Cerebellar cortex (tissue), 1 donor: ENCODE measurements around the gene HERC2.
"Not testable (repeated sequence)": the region's sequence is repeated elsewhere in the genome, so short reads cannot be mapped to it uniquely, and the experiment has no call there.

Source experiments
- DNase-seq: peaks from one replicate; pipeline ENCODE4 v3.0.0-alpha.2; 2015; ENCODE audit warnings: low spot score

HERC2 gene

DNA sequence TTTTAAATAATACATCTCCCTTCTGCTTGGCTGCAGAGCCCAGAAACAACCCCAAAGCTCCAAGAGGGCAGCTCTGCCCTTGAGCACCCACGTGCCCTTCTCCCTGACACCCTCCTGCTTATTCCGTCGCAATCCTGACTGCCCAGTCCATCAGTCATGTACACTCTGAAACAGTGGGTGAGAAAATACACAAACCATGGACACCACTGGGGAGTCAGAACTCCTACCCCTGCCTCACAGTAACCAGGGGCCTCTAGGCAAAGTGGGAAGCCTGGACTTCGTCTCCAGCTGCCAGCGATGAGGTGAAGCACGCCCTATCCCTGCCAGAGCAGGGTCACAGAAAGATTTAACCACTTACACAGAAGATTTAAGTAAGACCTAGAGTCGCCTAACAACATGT lies 40.1 kb downstream of the HERC2 start:
- DNase-seq = no peak

DNA sequence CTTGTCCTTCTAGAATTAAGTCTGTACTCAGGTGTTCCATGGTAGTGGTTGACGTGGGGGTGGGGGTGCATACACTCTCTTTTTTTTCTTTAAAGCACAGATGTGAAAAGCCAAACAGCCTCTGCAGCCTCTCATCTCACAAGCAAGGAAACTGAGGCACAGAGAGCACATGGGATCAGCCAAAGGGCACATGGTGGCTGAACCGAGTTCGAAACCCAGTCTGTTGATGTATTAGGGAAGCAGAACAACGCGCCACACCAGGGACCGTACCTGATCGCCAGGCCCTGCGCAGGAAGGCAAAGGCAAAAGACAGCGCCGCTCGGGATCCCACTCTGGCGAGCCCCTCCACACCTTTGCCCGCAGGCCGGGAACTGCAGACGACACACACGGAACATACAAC lies 47.3 kb downstream of the HERC2 start:
- DNase-seq = no peak

DNA sequence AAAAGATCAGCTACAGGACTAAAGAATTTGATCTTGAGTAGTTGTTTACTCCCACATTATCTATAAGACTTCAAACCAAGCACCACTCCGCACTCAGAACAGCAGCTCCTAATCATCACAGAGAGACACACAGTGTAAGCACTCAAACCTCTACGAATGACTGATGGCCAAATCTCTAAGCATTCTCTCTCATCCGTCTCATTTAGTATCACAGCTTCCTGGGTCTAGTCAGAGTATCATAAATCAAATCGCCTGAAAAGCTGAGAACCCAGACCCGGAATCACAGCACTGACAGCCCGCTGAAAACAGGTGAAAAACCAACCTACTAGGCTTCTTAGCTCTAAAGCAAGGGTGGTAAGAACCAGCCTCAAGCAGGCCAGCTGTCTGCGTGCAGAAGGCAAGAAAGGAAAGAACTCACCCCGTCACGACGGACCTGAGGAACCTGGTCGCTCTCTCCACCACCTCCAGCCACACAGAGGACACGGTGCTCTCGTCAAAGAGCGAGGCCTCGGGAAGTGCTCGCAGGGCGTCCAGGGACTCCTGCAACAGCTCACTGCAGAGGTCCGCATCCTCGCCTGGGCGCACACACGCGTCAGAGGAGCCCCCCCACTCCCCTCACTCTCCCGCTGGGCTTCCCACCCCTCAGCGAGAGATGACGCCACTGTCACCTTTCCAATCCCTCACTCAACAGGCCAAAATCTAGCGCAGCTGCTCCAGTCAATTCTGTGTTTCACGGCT lies 47.9 kb downstream of the HERC2 start:
- DNase-seq = no peak

DNA sequence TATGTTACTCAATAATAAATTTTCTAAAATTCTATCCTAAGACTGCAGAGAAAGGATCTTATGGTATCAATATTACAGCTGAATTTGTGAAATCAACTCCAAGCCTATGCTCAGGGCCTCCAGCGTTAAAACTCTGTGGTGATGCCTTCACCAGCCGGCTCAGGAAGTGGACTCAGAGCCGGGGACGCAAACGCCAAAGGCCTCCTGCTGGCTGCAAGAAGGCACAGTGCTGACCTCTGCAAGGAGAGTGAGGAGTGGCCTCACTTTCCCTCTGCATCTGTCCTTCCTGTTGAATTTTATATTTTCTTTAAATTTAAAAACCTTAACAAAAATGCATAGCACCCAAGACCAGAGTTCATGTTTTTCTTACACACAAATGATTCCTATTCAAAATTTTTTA lies 48.5 kb downstream of the HERC2 start:
- peak; percentile 25 for DNase-seq

DNA sequence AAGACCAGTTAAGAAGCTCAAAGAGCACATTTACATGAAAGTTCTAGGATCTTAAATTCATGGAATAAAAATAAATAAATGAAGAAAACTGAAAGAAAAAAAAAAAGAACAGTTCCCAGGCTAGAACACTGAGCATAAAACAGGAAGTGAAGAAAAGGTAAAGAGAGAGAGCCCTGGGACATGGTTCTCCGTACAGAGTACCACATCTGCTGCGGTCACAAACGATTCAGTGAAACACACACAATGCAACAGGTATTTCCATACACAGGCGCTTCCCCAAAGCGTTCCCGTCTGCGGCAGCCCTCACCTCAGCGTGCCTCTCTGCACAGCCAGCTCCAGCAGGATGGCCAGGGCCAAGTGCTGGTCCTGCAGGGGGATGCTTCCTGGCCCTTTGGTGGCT lies 49.4 kb downstream of the HERC2 start:
- DNase-seq = no peak

DNA sequence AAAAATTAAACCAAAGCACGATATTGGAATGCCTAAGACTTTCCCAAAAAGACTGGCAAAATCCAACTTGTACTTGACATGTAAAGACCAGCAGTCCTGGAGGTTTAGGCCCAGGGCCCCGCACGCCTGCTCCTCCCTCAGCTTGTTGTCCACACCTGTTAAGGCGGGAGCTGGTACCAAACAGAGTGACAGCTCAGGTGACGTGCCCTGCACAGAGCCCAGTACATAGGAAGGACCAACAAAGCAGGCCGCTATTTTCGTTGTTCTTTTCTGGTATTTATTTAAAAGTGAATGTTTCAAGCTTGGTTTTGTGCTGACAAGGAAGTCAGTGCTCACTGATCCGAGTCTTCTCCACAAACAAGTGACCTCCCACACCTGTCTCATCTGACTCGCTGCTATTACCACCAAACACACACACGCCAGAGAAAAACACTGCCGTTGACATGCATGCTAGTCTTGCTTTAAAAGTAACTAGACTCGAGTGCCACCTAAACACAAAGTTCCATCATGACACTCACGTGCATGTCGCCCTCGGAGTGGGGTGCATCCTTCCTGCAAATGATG lies 50.2 kb downstream of the HERC2 start:
- DNase-seq = no peak

DNA sequence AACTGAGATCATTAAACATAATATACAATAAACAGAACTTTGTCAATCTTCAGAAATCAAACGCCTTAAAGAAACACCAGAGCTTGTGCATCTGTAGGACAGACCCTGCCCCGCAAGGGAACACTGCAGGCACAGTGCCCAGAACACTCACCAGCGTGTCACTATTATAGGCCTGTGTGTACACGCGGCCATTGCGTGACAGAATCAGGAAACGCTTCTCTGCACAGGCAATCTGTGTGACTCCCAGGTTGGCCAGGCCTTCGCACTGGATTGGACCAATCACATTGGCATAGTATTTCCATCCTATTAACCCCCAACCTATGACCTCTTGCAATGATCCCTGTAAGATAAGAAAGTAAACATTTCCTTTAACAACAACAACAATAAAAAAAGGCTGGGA lies 52.9 kb downstream of the HERC2 start:
- no peak for DNase-seq

DNA sequence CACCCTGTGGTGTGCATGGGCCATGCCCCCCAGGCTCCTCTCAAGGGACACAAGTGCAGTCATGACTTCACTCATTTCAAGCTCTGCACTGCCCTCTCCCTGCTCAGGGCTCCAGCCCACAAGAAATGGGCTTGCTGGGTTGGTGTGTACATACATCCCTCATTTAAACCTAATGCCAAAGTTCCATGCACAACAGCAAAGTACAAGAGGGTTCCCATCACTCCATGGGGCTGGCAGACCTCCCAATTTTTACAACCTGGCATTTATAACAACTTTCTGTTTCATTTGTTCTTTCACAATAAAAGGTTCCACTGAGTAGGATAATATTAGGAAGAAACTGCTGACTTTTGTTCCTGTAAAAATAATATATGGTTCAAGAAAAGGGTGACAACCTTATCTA lies 54.3 kb downstream of the HERC2 start:
- no peak for DNase-seq

DNA sequence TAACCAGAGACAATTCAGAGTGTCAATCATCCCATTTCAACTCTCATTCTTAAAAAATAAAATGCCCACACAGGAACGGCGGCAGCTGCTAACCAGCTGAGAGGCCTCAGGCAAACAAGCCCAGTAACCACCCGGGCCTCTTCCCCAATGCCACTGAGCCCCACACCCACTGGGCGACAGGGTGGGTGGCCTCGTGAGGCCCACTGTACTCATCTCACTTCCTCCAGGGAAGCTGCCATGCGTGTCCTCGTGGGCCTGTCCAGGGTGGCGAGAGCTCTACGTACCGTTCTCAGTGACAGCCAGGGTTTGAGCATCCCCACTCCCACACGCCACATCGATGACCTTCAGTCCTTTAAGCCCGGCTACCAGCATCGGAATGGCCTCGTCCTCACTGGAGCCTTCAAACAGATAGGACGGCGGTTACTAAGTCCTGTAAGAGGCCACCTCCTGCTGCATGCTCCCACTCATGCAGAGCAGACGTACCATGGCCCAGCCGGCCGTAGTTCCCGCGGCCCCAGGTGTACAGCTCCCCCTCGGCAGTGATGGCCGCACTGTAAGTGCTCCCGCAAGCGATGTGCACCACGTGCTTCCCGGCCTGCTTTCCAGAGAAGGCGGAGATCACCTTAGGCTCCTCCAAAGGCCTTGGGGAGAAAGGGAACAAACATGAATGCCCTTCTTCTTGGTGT lies 56.5 kb downstream of the HERC2 start:
- DNase-seq = no peak

DNA sequence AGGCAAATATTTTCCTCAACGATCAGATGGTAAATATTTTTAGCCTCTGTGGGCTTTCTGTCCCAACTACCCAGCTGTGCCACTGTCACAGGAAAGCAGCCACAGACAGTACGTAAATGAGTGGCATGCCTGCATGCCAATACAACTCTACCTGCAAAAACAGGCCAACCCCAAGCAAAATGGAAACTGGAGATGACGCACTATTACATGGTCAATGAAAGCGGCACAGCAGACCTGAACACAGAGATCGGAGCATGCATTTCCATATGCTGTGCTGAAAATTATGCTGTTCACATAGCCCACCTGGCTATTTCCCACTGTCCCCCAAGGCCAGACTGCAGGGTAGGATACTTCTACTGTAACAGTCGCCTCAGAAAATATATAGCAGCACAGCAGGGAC lies 57.8 kb downstream of the HERC2 start:
- DNase-seq = no peak

DNA sequence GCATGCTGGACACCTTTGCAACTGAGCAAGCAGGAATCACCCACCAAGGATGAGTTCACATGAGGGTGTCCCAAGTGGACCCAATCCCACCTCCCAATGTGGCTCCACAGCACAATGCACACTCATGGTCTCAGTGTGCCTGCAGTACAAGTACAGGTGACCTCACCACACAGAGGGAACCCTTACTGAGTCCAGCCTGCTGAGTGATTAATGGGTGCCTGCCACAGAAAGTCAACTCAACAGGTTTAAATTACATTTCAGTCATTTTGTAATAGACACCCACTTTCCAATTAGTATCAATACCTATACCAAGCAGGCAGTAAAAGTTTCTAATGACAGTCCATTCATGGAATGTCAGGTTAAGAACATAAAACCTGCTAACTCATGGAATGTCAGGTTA lies 59.5 kb downstream of the HERC2 start:
- DNase-seq = no peak

DNA sequence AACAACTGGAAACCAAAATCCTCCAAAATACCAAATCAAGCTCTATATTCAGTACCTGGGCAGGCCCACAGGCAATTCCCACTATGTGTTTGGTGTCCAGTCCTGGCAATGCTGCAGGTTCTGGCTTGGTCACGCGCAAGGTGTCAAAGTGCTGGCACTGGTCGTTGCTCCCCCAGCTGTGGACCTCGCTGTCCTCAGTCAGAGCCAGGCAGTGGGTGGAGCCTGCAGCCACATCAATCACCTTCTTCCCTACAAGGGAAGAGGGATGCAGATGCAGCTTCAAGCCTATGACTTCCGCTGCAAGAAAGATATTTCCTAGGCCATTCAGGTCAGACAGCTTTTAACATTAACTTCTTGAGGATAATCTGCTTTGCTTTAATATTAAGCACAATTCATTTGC lies 61.3 kb downstream of the HERC2 start:
- no peak for DNase-seq

DNA sequence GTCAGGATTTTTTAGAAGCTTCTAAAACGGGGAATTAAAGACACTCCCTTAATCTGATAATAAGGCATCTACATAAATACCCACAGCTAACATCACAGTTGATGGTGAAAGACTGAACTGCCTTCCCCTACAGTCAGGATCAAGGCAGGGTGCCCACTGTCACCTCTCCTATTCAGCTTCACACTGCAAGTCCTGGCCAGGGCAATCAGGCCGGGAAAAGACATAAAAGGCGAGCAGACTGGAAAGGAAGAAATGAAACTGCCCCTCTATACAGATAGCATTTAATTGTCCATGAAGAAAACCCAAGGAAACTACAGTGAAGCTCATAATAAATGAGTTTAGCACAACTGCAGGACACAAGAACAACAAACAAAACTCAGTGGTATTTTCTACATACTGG lies 61.7 kb downstream of the HERC2 start:
- DNase-seq = no peak

DNA sequence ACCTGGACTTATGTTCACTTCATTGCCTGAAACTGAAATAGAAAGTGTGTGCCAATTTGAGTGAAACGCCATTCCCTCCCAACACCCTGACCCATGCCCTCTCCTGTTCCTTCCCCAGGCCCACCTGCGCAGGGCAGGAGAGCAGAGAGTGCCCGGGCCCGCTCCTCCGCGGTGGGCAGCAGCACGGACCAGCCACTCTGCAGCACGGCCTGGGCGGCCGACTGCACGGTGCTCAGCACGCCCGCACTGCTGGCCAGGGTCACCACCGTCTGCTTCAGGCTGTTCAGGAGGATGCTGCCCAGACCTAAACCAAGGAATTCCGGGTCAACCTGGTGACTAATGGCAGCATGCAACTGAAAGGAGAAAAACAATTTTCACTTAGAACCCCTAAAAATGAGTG lies 66.0 kb downstream of the HERC2 start:
- DNase-seq = no peak

DNA sequence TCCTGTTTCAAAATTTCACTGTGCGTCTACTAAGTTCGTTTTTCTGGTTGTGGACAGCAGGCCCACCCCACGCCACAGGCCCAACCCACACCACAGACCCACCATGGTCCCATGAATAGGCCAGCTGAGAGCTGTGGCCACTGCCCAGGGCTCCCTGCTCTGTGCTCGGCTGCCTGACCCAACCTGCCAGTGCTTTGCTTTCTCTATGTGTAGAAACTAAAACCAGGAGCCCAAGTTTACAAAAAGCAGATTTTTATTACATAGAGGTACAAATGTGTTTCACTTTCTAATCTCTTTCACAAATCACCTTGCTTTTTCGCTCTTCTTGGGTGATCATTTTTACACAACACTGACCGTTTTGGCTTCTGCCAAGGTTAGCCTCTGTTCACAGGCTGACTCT lies 69.1 kb downstream of the HERC2 start:
- no peak for DNase-seq

DNA sequence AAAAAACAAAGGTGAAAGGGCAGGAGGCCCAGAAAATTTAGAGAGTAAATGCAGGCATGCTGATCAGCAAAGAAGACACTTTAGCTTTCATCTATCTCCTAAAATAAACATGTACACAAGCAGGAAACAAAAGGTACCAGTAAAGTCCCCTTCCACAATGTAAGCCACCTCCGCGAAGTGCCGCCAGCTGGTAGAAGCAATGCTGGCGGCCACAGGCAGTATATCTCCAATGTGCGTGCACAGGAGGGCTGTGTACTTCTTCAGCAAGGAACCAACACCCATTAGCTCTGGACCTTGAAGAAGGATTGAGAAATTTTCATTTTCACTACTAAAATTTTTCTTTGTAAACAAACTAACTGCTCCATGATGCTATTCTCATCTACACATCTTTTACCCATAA lies 75.4 kb downstream of the HERC2 start:
- no peak for DNase-seq

DNA sequence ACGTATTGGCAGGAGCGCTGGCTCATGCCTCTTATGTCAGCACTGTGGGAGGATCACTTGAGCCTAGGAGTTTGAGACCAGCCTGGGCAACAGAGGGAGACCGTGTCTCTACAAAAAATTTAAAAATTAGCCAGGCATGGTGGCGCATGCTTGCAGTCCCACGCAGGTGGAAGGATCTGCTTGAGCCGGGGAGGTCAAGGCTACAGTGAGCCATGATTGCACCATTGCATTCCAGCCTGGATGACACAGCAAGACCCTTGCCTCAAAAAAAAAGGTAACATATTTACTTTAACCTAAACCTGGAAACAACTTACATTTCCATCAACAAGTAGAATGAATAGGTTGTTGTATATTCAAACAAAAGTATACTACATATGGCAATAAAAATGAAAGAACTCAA lies 78.1 kb downstream of the HERC2 start:
- no peak for DNase-seq

DNA sequence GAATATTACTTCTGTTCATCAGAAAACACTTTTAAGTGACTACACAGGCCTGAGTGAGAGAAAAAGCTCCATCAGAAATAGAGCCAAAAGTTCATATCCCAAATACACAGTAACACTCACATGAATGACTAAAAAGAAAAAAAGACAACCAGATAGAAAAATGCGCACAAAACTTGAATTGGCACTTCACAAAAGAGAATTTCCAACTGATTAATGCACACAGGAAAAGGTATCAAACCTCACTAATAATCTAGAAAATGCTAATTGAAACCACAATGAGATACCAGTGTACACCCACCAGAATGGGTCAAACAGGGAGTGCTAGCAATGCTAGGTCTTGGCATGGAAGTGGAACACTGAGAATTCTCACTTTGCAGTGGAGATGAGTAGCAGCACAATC lies 78.6 kb downstream of the HERC2 start:
- no peak for DNase-seq

DNA sequence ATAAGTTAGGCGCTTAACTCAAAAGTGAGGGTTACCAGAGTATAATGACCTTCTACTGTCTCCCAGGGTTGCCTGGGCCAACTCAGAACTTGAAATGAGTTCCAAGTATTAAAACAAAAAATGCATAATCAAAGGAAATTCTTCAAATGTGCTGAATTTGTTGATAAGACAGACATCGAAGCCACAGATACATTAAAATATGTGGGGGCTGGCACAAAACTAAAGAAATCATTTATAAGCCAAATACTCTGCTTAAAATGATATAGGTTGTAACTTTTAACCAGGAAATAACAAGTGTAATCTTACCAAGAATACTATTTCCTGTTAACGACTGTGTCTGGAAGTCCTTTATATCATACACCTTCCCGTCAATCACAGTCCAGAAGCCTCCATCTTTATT lies 83.7 kb downstream of the HERC2 start:
- DNase-seq = not testable (repeated sequence)

DNA sequence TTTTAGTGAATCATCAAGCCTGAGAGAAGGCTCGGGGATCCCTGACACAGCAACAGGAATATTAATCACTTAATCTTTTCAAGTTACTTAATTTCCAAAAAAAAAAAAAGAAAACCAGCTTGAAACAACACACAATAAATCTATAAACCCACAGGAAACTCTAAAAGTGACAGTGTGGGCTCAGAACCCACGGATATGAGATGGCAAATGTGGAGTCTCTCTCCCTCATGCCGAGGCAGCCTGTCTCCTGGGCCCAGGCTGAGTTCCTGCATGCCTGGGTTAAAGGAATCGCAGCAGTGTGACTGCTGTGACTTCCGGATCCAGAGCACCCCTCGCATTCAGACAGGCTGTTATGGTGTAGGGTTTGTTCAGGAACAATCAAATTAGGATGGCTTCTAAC lies 90.2 kb downstream of the HERC2 start:
- not testable (repeated sequence) for DNase-seq

DNA sequence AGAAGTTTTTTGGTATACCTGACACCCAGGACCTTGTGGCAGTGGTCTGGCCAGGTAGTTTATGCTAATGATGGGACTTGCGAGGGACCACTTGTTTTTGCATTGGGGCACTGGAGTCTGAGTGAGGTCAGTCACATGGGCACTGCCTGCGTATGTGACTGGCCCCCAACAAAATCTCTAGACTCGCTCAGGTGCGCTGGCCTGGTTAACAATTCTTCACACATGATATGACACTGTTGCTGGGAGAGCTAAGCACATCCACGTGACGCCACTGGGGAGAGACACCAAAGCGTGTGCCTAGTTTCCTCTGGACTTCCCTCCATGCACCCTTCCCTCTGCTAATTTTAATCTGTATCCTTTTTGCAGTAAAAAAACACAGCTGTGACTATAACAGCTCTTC lies 90.6 kb downstream of the HERC2 start:
- not testable (repeated sequence) for DNase-seq

DNA sequence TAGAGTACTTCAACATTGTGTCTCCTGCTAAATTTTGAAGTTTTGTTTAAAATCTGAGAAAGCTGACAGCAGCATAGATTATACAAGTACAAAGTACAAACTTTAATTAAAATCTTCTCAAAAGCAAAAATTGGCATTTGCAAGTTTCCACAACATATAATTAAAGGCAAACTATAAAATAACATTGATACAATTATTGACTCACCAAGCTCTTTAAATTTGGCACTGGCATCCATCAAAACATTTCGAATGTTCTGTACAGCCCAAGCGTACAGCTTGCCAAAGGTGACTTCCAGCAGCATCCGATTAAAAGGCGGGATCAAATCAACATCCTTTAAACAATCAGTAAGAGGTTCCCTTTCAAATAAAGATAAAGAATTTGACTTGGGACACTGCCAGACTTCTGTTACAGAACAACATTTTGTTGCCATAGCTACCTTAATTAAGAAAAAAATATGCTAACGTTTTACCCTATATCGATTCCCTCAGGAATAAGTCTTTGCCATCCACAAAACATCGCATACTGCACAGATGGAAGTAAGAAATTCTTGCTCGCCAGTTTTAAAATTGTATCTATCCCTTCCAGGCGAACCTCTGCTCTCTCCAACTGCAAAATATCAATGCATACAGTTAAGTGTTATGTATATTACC lies 92.9 kb downstream of the HERC2 start:
- DNase-seq = not testable (repeated sequence)

DNA sequence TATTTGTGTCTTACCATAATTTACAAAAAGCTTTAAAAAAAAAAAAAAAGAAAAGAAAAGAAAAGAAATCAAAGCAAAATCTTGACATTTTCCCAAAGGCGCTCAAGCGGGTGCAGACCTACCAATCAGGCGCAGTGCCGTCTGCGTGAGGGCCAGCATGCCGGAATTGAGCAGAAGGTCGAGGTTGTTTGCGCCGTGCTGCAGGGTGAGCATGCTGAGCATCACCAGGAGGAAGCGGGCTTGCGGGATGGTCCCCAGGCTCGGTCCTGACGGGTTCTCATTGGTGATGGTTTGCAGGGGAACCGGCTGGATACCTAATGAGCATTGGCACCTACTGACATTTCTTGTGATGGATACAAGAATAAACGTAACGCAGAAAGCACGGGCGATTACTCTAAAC lies 93.9 kb downstream of the HERC2 start:
- DNase-seq = no peak
